ENCODE results near the gene ELFN1.

DNA sequence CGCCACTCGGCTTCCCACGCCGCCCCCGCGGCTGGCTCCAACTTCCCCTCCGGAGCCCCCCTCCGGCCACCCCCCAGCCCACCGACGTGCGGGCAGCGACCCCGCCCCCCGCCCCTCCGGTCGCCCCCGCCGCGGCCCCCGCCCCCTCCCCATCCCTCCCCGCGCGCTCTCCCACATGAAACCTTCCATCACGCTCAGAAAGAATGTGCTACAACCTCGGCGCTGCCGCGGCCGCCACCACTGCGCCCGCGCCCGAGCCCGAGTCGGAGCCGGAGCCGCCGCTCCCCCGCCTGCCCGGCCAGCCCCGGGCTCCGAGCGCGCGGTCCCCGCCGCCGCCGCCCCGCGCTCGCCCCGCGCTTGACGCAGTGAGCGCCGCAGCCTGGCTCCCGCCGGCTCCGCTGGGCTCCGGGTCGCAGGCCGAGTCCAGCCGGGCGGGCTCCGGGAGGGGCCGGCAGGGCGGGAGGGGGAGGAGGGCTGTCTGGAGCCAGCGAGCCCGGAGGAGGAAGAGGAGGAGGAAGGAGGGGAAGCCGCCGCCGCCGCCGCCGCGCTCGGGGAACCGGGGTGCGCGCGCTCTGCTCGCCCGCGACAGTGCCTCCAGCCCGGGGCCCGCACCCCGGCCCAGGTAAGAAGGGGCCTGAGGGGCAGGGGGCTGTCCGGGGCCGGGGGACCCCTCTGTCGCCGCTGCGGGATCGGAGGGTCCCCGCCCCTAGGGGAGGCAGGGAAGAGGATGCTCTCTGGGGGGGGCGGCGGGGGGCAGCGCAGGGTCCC lies 4.3 kb upstream of the ELFN1 start:
- TF ChIP-seq POLR2A (IDR thresholded peaks at IDR 0.05; ENCODE audit: low read length) = no peak
- no peak for TF ChIP-seq GATA1 (IDR thresholded peaks at IDR 0.05; ENCODE audit: low read depth, low read length)
